HG03469 (cell line): Measurements from ENCODE around the gene KIF18A.
"Not testable (repeated sequence)": the region's sequence is repeated elsewhere in the genome, so short reads cannot be mapped to it uniquely, and the experiment has no call there.

ENCODE experiments used
- ATAC-seq: cut with Tn5 transposase; IDR thresholded peaks from one replicate; pipeline ENCODE4 v1.9.1; 2021; ENCODE audit warnings: mild to moderate bottlenecking, moderate library complexity, moderate number of reproducible peaks; ENCODE audit not compliant: unreplicated experiment

Gene KIF18A

GRCh38 chr11:28107750-28108618, at the start of gene KIF18A, which contains the start of gene METTL15:
KIF18A (minus strand) TSS chr11:28108156; CDS start chr11:28097947, 10,209 bp downstream.
METTL15 (plus strand) TSS chr11:28108388; CDS start chr11:28113335, 4,947 bp downstream.
- ATAC-seq, result peak; percentile 94

GRCh38 chr11:28153586-28153985, 45.6 kb upstream of the KIF18A start:
- no peak for ATAC-seq

- ATAC-seq, result no peak
These were observed 44.8 kb upstream of the KIF18A start for GRCh38 chr11:28152743-28153142.

GRCh38 chr11:28146123-28146751, 38.3 kb upstream of the KIF18A start:
- ATAC-seq, result no peak

- ATAC-seq, result no peak
These were observed 36.9 kb upstream of the KIF18A start for GRCh38 chr11:28144808-28145207.

GRCh38 chr11:28142724-28143123, 34.8 kb upstream of the KIF18A start:
- ATAC-seq, result no peak

GRCh38 chr11:28140689-28141455, 32.9 kb upstream of the KIF18A start:
- ATAC-seq, result no peak

- no peak for ATAC-seq
These were observed 32.0 kb upstream of the KIF18A start for GRCh38 chr11:28139841-28140415.

- ATAC-seq, result no peak
These were observed 29.9 kb upstream of the KIF18A start for GRCh38 chr11:28137832-28138231.

- no peak for ATAC-seq
These were observed 29.4 kb upstream of the KIF18A start for GRCh38 chr11:28137366-28137765.

GRCh38 chr11:28136157-28136556, 28.2 kb upstream of the KIF18A start:
- not testable (repeated sequence) for ATAC-seq

GRCh38 chr11:28133146-28133545, 25.2 kb upstream of the KIF18A start:
- no peak for ATAC-seq

- no peak for ATAC-seq
These were observed 24.6 kb upstream of the KIF18A start for GRCh38 chr11:28132548-28132947.

GRCh38 chr11:28123151-28123581, 15.2 kb upstream of the KIF18A start:
- no peak for ATAC-seq

- no peak for ATAC-seq
These were observed 9.8 kb upstream of the KIF18A start for GRCh38 chr11:28117712-28118111.

GRCh38 chr11:28114731-28115130, 6.8 kb upstream of the KIF18A start:
- no peak for ATAC-seq

- ATAC-seq, result no peak
These were observed 6.2 kb upstream of the KIF18A start for GRCh38 chr11:28114116-28114515.

- no peak for ATAC-seq
These were observed 2.9 kb upstream of the KIF18A start for GRCh38 chr11:28110821-28111200.

GRCh38 chr11:28110108-28110820, 2.3 kb upstream of the KIF18A start:
- ATAC-seq, result peak; percentile 23

GRCh38 chr11:28108958-28109357, 1.0 kb upstream of the KIF18A start:
- no peak for ATAC-seq
